SK-N-SH (cell line): ENCODE measurements around the gene RAB10. TPM values are rescaled to one million over a fixed set of nuclear protein-coding genes. Genes with fewer than 3 reads are reported as not detected.

Source experiments
- CTCF ChIA-PET: fragments of 300-600, 350-600 bp; formaldehyde crosslinking; extraction: SDS; loops from one replicate; lab custom pipeline; 2021; lab: Yijun Ruan, JAX
- POLR2A ChIA-PET: fragments of 350-600 bp; sonication (Branson Sonifier 250); formaldehyde crosslinking; extraction: SDS; loops from one replicate; lab custom pipeline; 2020; ENCODE audit warnings: antibody characterized with exemption, inconsistent platforms; lab: Yijun Ruan, JAX
- DNase-seq: peaks from one replicate; pipeline ENCODE4 v3.0.0; 2012
- H2AFZ ChIP-seq: fragments of 200-600 bp; sonication (generic); 2 replicates; pipeline ENCODE4 v1.8.1; 2016; ENCODE audit warnings: antibody characterized with exemption, mild to moderate bottlenecking, low read depth
- H3F3A ChIP-seq: fragments of 200-600 bp; sonication (generic); replicated peaks from 2 replicates; pipeline ENCODE3; 2016; ENCODE audit warnings: antibody characterized with exemption, mild to moderate bottlenecking; ENCODE audit not compliant: insufficient read depth
- H3K27ac ChIP-seq, 2 experiments: fragments of 200-500 bp in 1 of 2; fragments of 200-600 bp in 1 of 2; sonication (Bioruptor generic) in 1 of 2; sonication (generic), shearing (Covaris generic) in 1 of 2; 2 replicates each; pipeline versions ENCODE4 v1.5.1 to v1.6.1; 2014 to 2016; ENCODE audit warnings: low read depth in 2 of 2, inconsistent platforms in 1 of 2, low read length in 1 of 2, mild to moderate bottlenecking in 1 of 2, mixed read lengths in 1 of 2
- H3K27me3 ChIP-seq: fragments of 200-600 bp; sonication (generic), shearing (Covaris generic); 2 replicates; pipeline ENCODE4 v1.6.1; 2016; ENCODE audit warnings: mixed run types; ENCODE audit not compliant: insufficient read depth
- H3K36me3 ChIP-seq, 2 experiments: fragments of 200-500 bp in 1 of 2; fragments of 200-600 bp in 1 of 2; sonication (Bioruptor generic) in 1 of 2; sonication (generic) in 1 of 2; replicated peaks in 1 of 2; 2 replicates each; pipeline versions ENCODE3 to v1.5.1; 2014 to 2016; ENCODE audit warnings: low read length in 1 of 2, mild to moderate bottlenecking in 1 of 2; ENCODE audit not compliant: insufficient read depth in 2 of 2, control insufficient read depth in 1 of 2
- H3K4me1 ChIP-seq, 2 experiments: fragments of 200-500 bp in 1 of 2; fragments of 200-600 bp in 1 of 2; sonication (Bioruptor generic) in 1 of 2; sonication (generic), shearing (Covaris generic) in 1 of 2; 2 replicates each; pipeline versions ENCODE4 v1.5.1 to v1.6.1; 2014 to 2016; ENCODE audit warnings: low read depth in 1 of 2, low read length in 1 of 2, mixed run types in 1 of 2; ENCODE audit not compliant: insufficient read depth in 2 of 2, control insufficient read depth in 1 of 2
- H3K4me2 ChIP-seq: fragments of 200-600 bp; sonication (generic), shearing (Covaris generic); 2 replicates; pipeline ENCODE4 v1.6.1; 2017; ENCODE audit warnings: mixed run types
- H3K4me3 ChIP-seq, 2 experiments: fragments of 200-500 bp in 1 of 2; fragments of 200-600 bp in 1 of 2; sonication (Bioruptor generic) in 1 of 2; sonication (generic), shearing (Covaris generic) in 1 of 2; 2 replicates each; pipeline versions ENCODE4 v1.5.1 to v1.8.1; 2014 to 2016; ENCODE audit warnings: low read depth in 2 of 2, inconsistent platforms in 1 of 2, low read length in 1 of 2, mild to moderate bottlenecking in 1 of 2, mixed read lengths in 1 of 2, moderate library complexity in 1 of 2
- H3K79me2 ChIP-seq: fragments of 200-600 bp; sonication (generic); 2 replicates; pipeline ENCODE4 v1.8.1; 2017; ENCODE audit warnings: mild to moderate bottlenecking; ENCODE audit not compliant: insufficient read depth
- H3K9ac ChIP-seq: fragments of 200-600 bp; sonication (generic); 2 replicates; pipeline ENCODE4 v1.6.1; 2017; ENCODE audit warnings: mixed run types
- H3K9me2 ChIP-seq: fragments of 200-600 bp; sonication (generic); 2 replicates; pipeline ENCODE4 v1.6.1; 2017; ENCODE audit warnings: mixed run types
- H3K9me3 ChIP-seq: fragments of 200-600 bp; sonication (generic); 2 replicates; pipeline ENCODE4 v1.6.1; 2017; ENCODE audit warnings: mixed run types, mild to moderate bottlenecking, moderate library complexity
- H4K20me1 ChIP-seq: fragments of 200-600 bp; sonication (generic); 2 replicates; pipeline ENCODE4 v1.6.1; 2017; ENCODE audit warnings: mild to moderate bottlenecking, mixed run types; ENCODE audit not compliant: insufficient read depth
- ELF1 ChIP-seq: IDR thresholded peaks from 2 replicates; pipeline ENCODE4 v1.4.0; 2012
- EZH2phosphoT487 ChIP-seq: fragments of 200-600 bp; sonication (generic); IDR thresholded peaks from 2 replicates; pipeline ENCODE4 v1.6.1; 2017; ENCODE audit warnings: low read depth, mixed run types, mild to moderate bottlenecking, antibody characterized with exemption, moderate library complexity, borderline replicate concordance
- MEF2A ChIP-seq: IDR thresholded peaks from 2 replicates; pipeline ENCODE4 v1.4.0; 2012; ENCODE audit warnings: low read depth, borderline replicate concordance
- MXI1 ChIP-seq: IDR thresholded peaks from 2 replicates; pipeline ENCODE4 v1.6.1; 2012; ENCODE audit warnings: mild to moderate bottlenecking, low read depth, low read length, improper control_type of control experiment
- NFIC ChIP-seq: IDR thresholded peaks from 2 replicates; pipeline ENCODE4 v1.4.0; 2012; ENCODE audit warnings: borderline replicate concordance
- POLR2AphosphoS5 ChIP-seq: IDR thresholded peaks from 2 replicates; pipeline ENCODE4 v1.6.1; 2012; ENCODE audit warnings: low read depth, low read length
- RCOR1 ChIP-seq: fragments of 150-350 bp; IDR thresholded peaks from 2 replicates; pipeline ENCODE4 v1.6.1; 2017; ENCODE audit warnings: antibody characterized with exemption, low read length
- RXRA ChIP-seq: IDR thresholded peaks from 2 replicates; pipeline ENCODE4 v1.4.0; 2012; ENCODE audit warnings: low read depth, mild to moderate bottlenecking, borderline replicate concordance
- TCF12 ChIP-seq: IDR thresholded peaks from 2 replicates; pipeline ENCODE4 v1.4.0; 2012
- YY1 ChIP-seq: IDR thresholded peaks from 2 replicates; pipeline ENCODE4 v1.4.0; 2012; ENCODE audit warnings: low read depth, mild to moderate bottlenecking
- WGBS: methylation state at CpG from one replicate; pipeline ENCODE4 v1.1.6; 2017; ENCODE audit warnings: low lambda C conversion rate; 5-methylcytosine and 5-hydroxymethylcytosine counted together
- polyA plus RNA-seq, 3 experiments: library from polyadenylated mRNA; depleted of rRNA; stranded (reverse); fragments of >200 nt; gene quantifications; 2 replicates each; pipeline ENCODE4 v1.2.3, GENCODE V29; 2012
- TF ChIP-seq, protein P1 (sequence below): fragments of 200-600 bp; sonication (generic); IDR thresholded peaks from 2 replicates; pipeline ENCODE4 v1.6.1; 2017; ENCODE audit warnings: antibody characterized with exemption, mild to moderate bottlenecking, moderate library complexity
- TF ChIP-seq, protein P2 (sequence below): IDR thresholded peaks from 2 replicates; pipeline ENCODE4 v1.6.1; 2012; ENCODE audit warnings: mild to moderate bottlenecking, low read depth, low read length, moderate library complexity
- TF ChIP-seq, protein P3 (sequence below): fragments of 150-350 bp; IDR thresholded peaks from 2 replicates; pipeline ENCODE4 v1.6.1; 2017; ENCODE audit warnings: antibody characterized with exemption, low read length, low read depth, borderline replicate concordance

RAB10 gene
- polyA plus RNA-seq, 1 of the 3 experiments (the other 2 are of a cell fraction): 47.5 TPM

DNA sequence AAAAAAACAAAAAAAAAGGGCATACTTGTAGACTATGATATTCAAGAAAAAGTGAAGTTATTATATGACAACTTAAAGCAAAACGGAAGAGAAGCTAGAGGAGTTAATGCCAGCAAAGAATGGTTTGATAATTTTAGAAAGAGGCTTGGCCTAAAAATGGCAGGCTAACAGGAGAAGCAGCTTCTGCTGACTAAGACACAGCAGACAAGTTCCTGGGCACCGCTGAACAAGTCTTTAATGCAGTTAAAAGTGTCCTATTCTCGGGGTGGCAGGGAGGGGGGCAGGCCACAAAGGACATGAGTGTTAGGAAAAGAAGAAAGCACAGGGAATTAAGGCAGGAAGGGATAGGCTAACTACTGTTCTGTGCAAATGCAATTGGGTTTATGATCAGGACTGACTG lies 88.7 kb downstream of the RAB10 start:
- H3K9me2 ChIP-seq: no peaks in the 10 kb centered on the region
- no peak overlapping the region for H2AFZ ChIP-seq
- no peak overlapping the region for H3K4me2 ChIP-seq
- ChIA-PET CTCF (interaction anchor here (0.8 kb wide), 1 partner anchor 35 kb away, joined by 3 read pairs; no protein-coding TSS in a partner anchor), POLR2A (no interaction called here)
- no peaks in the 10 kb centered on the region for H3K9me3 ChIP-seq
- H3K27me3 ChIP-seq: no peaks in the 10 kb centered on the region
- peaks cover 3 to 26% of the 10 kb centered on the region in 2 experiments for H3K36me3 ChIP-seq
- no peak for DNase-seq
- H3K4me3 ChIP-seq: no peak overlapping the region
- peaks cover 0 to 4% of the 10 kb centered on the region in 2 experiments; a peak in 1 of 4 replicates for H3K4me1 ChIP-seq
- H3K79me2 ChIP-seq: peaks cover 77% of the 10 kb centered on the region
- no peak overlapping the region for H3K9ac ChIP-seq
- peaks cover 8% of the 10 kb centered on the region for H3F3A ChIP-seq
- WGBS: 92% methylated on average over 3 of the region's 3 CpGs
- TF ChIP-seq EZH2phosphoT487: no peak
- TF ChIP-seq RXRA: no peak
- TF ChIP-seq YY1: no peak
- TF ChIP-seq TCF12: no peak
- TF ChIP-seq, protein P1, sequence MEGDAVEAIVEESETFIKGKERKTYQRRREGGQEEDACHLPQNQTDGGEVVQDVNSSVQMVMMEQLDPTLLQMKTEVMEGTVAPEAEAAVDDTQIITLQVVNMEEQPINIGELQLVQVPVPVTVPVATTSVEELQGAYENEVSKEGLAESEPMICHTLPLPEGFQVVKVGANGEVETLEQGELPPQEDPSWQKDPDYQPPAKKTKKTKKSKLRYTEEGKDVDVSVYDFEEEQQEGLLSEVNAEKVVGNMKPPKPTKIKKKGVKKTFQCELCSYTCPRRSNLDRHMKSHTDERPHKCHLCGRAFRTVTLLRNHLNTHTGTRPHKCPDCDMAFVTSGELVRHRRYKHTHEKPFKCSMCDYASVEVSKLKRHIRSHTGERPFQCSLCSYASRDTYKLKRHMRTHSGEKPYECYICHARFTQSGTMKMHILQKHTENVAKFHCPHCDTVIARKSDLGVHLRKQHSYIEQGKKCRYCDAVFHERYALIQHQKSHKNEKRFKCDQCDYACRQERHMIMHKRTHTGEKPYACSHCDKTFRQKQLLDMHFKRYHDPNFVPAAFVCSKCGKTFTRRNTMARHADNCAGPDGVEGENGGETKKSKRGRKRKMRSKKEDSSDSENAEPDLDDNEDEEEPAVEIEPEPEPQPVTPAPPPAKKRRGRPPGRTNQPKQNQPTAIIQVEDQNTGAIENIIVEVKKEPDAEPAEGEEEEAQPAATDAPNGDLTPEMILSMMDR: no peak
- TF ChIP-seq, protein P2, sequence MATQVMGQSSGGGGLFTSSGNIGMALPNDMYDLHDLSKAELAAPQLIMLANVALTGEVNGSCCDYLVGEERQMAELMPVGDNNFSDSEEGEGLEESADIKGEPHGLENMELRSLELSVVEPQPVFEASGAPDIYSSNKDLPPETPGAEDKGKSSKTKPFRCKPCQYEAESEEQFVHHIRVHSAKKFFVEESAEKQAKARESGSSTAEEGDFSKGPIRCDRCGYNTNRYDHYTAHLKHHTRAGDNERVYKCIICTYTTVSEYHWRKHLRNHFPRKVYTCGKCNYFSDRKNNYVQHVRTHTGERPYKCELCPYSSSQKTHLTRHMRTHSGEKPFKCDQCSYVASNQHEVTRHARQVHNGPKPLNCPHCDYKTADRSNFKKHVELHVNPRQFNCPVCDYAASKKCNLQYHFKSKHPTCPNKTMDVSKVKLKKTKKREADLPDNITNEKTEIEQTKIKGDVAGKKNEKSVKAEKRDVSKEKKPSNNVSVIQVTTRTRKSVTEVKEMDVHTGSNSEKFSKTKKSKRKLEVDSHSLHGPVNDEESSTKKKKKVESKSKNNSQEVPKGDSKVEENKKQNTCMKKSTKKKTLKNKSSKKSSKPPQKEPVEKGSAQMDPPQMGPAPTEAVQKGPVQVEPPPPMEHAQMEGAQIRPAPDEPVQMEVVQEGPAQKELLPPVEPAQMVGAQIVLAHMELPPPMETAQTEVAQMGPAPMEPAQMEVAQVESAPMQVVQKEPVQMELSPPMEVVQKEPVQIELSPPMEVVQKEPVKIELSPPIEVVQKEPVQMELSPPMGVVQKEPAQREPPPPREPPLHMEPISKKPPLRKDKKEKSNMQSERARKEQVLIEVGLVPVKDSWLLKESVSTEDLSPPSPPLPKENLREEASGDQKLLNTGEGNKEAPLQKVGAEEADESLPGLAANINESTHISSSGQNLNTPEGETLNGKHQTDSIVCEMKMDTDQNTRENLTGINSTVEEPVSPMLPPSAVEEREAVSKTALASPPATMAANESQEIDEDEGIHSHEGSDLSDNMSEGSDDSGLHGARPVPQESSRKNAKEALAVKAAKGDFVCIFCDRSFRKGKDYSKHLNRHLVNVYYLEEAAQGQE: no peak
- no peak for TF ChIP-seq ELF1
- no peak for TF ChIP-seq MXI1
- no peak for TF ChIP-seq RCOR1
- no peak for TF ChIP-seq POLR2AphosphoS5
- TF ChIP-seq NFIC: no peak
- TF ChIP-seq, protein P3, sequence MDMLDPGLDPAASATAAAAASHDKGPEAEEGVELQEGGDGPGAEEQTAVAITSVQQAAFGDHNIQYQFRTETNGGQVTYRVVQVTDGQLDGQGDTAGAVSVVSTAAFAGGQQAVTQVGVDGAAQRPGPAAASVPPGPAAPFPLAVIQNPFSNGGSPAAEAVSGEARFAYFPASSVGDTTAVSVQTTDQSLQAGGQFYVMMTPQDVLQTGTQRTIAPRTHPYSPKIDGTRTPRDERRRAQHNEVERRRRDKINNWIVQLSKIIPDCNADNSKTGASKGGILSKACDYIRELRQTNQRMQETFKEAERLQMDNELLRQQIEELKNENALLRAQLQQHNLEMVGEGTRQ: no peak
- no peak for TF ChIP-seq MEF2A
- peaks cover 68% of the 10 kb centered on the region for H4K20me1 ChIP-seq
- H3K27ac ChIP-seq: no peak overlapping the region
